ENCODE measurements around the gene LRG1.

DNA sequence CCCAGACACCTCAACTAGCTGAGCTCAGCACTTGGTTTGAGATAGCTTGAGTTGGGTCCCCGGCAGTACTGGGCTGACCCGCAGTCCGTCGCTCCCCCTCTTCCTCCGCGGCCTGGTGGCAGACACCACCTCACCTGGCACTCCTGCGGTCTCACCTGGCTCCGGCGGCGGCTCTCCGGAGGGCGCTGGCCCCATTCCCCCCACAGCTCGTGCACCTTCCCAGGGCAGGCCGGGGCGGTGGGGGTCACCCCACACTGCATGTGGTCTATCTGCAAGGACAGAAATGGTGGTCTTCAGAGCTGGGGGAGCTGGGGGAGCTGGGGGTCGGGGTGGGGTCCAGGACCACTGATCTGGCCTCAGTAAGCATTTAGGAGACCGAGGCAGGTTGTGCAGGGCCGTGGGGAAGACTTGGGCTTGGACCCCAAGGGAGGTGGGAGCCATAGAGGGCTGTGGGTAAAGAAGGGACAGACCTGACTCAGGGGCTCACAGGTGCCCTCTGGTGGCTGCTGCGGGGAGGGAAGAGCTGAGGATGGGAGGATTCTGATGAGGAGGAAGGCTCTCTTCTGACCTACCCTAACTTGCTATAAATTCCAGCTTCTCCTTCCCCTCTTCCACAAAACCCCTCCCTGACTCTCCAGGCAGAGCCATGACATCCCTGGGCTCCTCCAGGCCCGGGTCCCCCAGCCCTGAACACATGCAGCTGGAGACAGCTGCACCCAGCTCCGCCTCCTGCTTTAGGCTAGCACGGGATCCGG is 14.9 kb downstream of the LRG1 start:
- TF ChIP-seq CTCF (conservative IDR thresholded peaks at IDR 0.05; ENCODE audit: low read depth, low read length): peak; percentile 76
- TF ChIP-seq EZH2 (IDR thresholded peaks at IDR 0.05; ENCODE audit: borderline replicate concordance, low read depth, low read length, poor library complexity, severe bottlenecking): no peak

Data from A673 (cell line).